ENCODE results near the gene PTPRB.
A peak's percentile ranks its signal among the peaks of the same experiment; 100 is the strongest.

The PTPRB gene

GRCh38 chr12:70590549-70591226 is 46.5 kb downstream of the PTPRB start:
- no peak for FAIRE-seq

DNA sequence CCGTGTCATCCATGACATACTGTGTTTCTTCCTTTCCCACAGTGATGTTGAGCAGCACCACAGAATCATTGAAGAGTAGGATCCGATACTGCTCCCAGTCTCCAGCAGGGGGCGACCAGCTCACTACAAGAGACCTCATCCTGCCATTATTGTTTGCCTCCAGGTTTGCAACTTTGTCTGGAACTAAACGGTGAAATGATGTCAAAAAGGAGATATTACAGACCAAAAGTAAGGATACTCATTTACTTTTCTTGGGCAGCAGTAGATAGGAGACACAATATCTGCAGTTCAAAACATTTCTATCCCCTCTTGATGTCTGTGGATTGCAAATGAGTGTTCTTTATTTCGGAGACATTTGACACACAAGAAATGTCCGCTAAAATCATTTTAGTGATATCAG is 47.2 kb downstream of the PTPRB start:
- FAIRE-seq = no peak

DNA sequence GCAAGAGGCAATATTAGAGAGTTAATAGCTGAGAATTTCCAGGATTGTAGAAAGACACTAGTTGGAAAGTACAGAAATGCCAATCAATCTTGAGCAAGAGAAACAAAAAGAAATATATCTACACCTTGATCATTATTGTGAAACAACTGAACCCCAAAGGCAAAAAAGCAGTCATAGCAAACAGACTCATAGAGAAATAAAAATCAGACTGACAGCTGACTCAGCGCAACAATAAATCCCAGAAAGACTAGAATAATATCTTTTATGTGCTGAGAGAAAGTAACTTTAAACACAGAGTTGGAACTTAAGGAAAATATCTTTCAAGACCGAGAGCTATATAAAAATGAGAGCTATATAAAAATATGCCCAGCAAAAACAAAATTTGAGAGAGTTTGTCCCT is 52.9 kb downstream of the PTPRB start:
- FAIRE-seq = no peak

DNA sequence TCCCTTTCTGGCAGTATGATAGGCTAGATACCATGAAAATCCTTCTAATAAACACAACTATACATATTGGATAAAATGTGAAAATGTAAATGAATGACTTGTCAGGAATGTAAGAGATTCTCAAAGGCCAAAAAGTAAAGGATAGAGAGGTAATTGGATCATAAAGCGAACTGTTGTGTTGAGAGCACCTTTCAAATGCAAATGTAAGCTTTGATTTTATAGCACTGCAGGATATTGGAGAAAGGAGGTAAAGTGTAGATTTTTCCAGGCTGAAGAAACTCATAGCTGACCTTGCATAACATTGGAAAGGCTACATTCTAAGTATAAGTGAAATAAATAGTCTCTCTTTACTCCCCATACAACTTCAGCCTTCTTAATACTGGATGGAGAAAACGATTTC is 54.0 kb downstream of the PTPRB start:
- no peak for FAIRE-seq

GRCh38 chr12:70581208-70581607 is 56.0 kb downstream of the PTPRB start:
- no peak for FAIRE-seq

- FAIRE-seq = no peak
Measured at GRCh38 chr12:70577283-70577634, 60.0 kb downstream of the PTPRB start.

GRCh38 chr12:70576341-70577282 is 60.6 kb downstream of the PTPRB start:
- FAIRE-seq = peak; percentile 87

DNA sequence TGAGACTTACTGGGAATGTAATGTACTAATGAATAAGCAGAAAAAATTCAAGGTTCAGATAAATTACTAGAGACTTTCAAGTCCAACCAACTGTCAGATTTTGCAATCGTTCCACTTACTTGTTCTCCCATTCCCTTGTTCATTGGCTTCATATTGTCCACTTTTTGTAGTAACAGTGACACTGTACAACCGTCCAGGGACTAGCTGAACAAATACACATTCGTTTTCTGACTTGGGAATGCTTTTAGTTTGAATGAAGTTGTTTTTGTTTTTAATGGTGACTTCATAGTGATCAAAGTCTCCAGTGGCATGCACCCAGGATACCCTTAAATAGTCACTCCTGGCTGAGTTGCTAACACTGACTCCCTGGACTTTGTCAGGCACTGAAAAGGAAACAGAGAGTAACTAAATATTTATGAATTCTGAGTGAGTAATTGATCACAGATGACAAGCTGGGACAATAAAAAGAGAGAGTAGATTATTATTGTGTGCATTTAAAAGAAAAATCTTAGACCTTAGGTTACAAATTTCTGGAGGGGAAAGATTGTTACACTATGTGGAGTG is 65.4 kb downstream of the PTPRB start:
- FAIRE-seq = no peak

DNA sequence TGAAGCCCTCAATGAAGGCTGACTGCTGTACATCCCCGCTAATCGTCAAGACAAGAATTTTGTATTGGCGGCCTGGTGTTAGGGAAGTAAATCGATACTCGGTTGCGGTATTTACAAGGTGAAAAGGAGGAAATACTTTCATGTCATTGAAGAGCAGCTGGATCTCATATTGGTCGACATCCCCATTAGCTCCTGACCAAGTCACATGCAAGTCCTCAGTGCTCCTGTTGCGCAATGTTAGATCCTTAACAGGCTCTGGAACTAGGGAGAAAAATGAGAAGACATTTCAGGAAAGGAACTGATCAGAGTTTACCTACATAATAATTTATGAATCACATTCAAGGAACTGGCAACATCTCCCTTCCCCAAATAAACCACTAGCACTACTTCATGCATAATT is 66.2 kb downstream of the PTPRB start:
- no peak for FAIRE-seq

GRCh38 chr12:70561550-70561949 is 75.7 kb downstream of the PTPRB start:
- FAIRE-seq = no peak

- FAIRE-seq = no peak
Measured at GRCh38 chr12:70560671-70561070, 76.6 kb downstream of the PTPRB start.

DNA sequence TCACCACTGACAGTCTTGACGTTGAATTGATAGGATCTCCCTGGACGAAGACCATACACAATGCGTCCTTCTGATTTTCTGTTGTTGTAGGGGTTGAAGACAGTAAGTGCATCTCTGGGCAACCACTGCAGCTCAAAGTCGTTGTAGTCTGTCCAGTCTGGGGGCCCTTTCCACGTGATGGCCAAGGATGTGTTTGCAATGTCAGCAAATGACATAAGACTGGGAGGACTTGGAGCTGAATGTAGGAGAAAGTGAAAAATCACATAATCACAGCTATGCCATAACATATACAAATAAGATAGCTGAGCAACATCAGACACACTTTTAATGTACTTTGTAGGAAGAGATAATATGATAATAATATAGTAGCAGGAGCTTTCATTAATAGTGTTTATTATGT is 77.8 kb downstream of the PTPRB start:
- FAIRE-seq = no peak

DNA sequence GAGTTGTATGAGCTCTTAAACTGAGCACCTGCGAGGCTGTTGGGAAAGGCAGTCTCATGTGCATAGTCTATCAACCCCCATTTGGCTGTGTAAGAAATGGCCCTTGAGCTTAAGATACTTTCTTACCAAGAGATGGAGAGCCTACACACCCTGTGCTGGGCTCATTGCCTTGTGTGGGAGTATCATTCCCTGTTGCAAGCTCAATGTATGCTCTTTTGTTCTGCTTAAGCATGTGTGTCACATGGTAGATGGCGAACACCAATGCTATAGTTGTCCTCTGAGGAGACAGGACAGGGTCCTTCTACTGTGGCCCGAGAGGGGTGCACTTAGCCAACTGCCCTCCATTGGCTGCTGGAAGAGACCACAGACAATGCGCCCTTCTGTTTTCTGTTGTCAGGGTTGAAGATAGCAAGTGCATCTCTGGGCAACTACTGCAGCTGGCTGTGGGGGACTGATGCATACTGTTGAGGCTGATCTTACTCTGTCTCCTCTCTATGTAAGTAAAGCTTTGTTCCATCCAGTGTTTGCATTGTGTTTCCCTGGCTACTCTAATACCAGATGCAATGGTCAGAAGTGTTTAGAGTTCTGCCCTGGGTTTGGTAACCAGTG is 79.5 kb downstream of the PTPRB start:
- FAIRE-seq = no peak

- no peak for FAIRE-seq
Measured at GRCh38 chr12:70556179-70556869, 80.9 kb downstream of the PTPRB start.

DNA sequence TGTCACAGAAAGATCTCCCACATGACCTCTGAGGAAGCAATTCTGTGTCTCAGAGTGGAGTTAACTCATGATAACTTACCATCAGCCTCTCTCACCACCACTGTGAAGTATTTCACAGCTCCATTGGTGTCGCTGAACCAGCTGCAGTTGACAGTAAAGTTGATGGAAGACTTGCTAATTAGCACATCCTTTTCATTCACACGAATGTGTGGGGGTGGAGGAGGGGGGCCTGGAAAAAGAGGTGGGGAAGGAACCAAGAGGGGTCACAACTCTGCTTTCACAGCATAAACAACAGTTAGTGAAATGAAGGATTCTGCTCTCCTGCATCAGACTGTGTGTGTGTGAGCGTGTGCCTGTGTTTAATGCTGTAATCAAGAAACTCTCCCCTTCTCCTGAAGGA is 82.1 kb downstream of the PTPRB start:
- FAIRE-seq = no peak

GRCh38 chr12:70553391-70553859 is 83.8 kb downstream of the PTPRB start:
- FAIRE-seq = no peak

GRCh38 chr12:70551731-70552130 is 85.5 kb downstream of the PTPRB start:
- no peak for FAIRE-seq

GRCh38 chr12:70550180-70550577 is 87.0 kb downstream of the PTPRB start:
- no peak for FAIRE-seq

GRCh38 chr12:70549340-70550179 is 87.7 kb downstream of the PTPRB start:
- FAIRE-seq = no peak

- no peak for FAIRE-seq
Measured at GRCh38 chr12:70543444-70543843, 93.8 kb downstream of the PTPRB start.

DNA sequence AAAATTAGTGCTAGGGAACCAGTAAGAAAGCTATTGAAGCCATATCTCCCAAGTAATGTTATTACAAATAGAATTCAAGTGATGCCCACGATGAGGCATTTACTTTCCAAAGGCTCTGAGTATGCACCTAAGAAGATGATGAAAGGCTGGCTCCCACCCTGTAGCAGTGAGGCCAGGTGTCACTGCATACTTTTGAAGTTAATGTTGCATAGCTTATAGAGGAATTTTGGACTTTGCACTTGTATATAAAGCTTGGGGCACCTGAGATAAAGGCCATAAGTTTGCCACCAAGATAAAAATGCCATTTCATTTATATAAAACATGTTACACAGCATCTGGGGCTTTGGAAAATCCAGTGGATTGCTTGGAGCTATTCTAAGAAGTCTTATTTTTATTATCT is 96.2 kb downstream of the PTPRB start:
- FAIRE-seq = no peak

- no peak for FAIRE-seq
Measured at GRCh38 chr12:70536650-70537049, 100.6 kb downstream of the PTPRB start.
